Endodermal cell (in vitro differentiated cells): Measurements from ENCODE around the gene AQP1. TPM values are rescaled to one million over a fixed set of nuclear protein-coding genes. Genes with fewer than 3 reads are reported as not detected.

Experiments used
- DNase-seq: peaks from one replicate; pipeline ENCODE4 v3.0.0-alpha.2; 2017
- H3K27ac ChIP-seq: 2 replicates; pipeline ENCODE4 v1.5.1; 2013; ENCODE audit warnings: mild to moderate bottlenecking, low read depth, low read length, moderate library complexity
- H3K27me3 ChIP-seq: 2 replicates; pipeline ENCODE4 v1.6.1; 2013; ENCODE audit warnings: mild to moderate bottlenecking, low read length, moderate library complexity; ENCODE audit not compliant: insufficient read depth, control insufficient read depth, poor library complexity, severe bottlenecking
- H3K36me3 ChIP-seq: 2 replicates; pipeline ENCODE4 v1.7.0; 2013; ENCODE audit warnings: mild to moderate bottlenecking, low read length, moderate library complexity; ENCODE audit not compliant: control insufficient read depth, insufficient read depth
- H3K4me1 ChIP-seq: one replicate; pipeline ENCODE4 v1.7.0; 2013; ENCODE audit warnings: low read length; ENCODE audit not compliant: control insufficient read depth, insufficient read depth
- H3K4me3 ChIP-seq: 2 replicates; pipeline ENCODE4 v1.5.1; 2013; ENCODE audit warnings: mild to moderate bottlenecking, low read length, moderate library complexity
- H3K9ac ChIP-seq: 2 replicates; pipeline ENCODE4 v1.6.1; 2013; ENCODE audit warnings: mild to moderate bottlenecking, low read length, moderate library complexity; ENCODE audit not compliant: poor library complexity, severe bottlenecking; ENCODE audit errors: extremely low read depth
- H3K9me3 ChIP-seq: 2 replicates; pipeline ENCODE4 v1.6.1; 2013; ENCODE audit warnings: mild to moderate bottlenecking, low read length, moderate library complexity; ENCODE audit not compliant: control insufficient read depth
- H3K27ac Mint-ChIP-seq: 2 replicates; pipeline ENCODE4 v1.8.0; 2020; ENCODE audit warnings: mixed read lengths
- H3K27me3 Mint-ChIP-seq: 2 replicates; pipeline ENCODE4 v1.8.0; 2021; ENCODE audit warnings: mild to moderate bottlenecking, mixed read lengths; ENCODE audit not compliant: insufficient read depth
- H3K36me3 Mint-ChIP-seq: 2 replicates; pipeline ENCODE4 v1.8.0; 2020; ENCODE audit warnings: low read depth, mixed read lengths
- H3K4me1 Mint-ChIP-seq: 2 replicates; pipeline ENCODE4 v1.8.0; 2020; ENCODE audit warnings: mixed read lengths
- H3K4me3 Mint-ChIP-seq: 2 replicates; pipeline ENCODE4 v1.8.0; 2020; ENCODE audit warnings: mild to moderate bottlenecking, moderate library complexity, mixed read lengths
- H3K9me3 Mint-ChIP-seq: 2 replicates; pipeline ENCODE4 v1.8.0; 2020; ENCODE audit warnings: mild to moderate bottlenecking, mixed read lengths
- WGBS, 2 experiments: methylation state at CpG; one replicate each; pipeline versions ENCODE4 v1.1.5 to v1.1.7; 2013; ENCODE audit warnings: missing lambda C conversion rate in 2 of 2, mixed read lengths in 1 of 2; ENCODE audit not compliant: insufficient coverage in 1 of 2, insufficient read length in 1 of 2; 5-methylcytosine and 5-hydroxymethylcytosine counted together
- total RNA-seq, 2 donors: library from RNA; stranded (reverse); fragmentation: NEBNext Ultra II Directional in 1 of 2; extraction: Animal tissue kit (Norgen Biotek cat#: 25700) in 1 of 2; gene quantifications; 2 replicates in 1 of 2; 3 replicates in 1 of 2; pipeline ENCODE4 v1.2.1, GENCODE V29; 2021
- TF ChIP-seq, protein P1 (sequence below): fragments of 200-600 bp; sonication (generic); conservative IDR thresholded peaks from 2 replicates; pipeline ENCODE4 v1.5.0; 2021; ENCODE audit warnings: antibody characterized with exemption, mild to moderate bottlenecking

Gene AQP1
- total RNA-seq, 2 donors from 2014 or later: 0.26 to 0.91 TPM

DNA sequence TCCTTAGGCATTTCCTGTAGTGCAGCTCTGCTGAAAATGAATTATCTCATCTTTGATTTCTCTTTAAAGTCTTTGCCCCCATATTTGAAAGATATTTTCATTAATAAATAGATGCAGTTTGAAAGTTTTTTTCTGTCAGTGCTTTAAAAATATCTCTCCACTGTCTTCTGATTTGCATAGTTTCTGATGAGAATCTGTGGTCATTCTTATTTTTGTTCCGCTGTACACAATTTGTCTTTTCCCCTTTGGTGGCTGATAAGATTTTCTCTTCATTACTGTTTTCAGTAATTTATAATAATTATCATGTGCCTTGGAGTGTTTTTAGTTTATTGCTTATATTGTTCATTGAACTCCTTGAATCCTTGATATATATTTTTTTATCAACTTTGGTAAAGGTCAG lies 45.1 kb downstream of the AQP1 start:
- 100% methylated on average over 1 of the region's 1 CpG; no CpG with 5 or more reads in 1 of the 2 experiments for WGBS, 2 experiments
- Histone ChIP-seq H3K9me3 (no peaks in the 10 kb centered on the region), H3K27ac (no peak overlapping the region), H3K9ac (no peak overlapping the region), H3K4me3 (no peak overlapping the region), H3K4me1 (no peaks in the 10 kb centered on the region), H3K36me3 (no peaks in the 10 kb centered on the region), H3K27me3 (no peaks in the 10 kb centered on the region)
- Mint-ChIP-seq H3K27ac (no peak overlapping the region), H3K9me3 (peaks cover 2% of the 10 kb centered on the region), H3K4me1 (no peaks in the 10 kb centered on the region), H3K27me3 (peaks cover 18% of the 10 kb centered on the region), H3K4me3 (no peak overlapping the region), H3K36me3 (no peaks in the 10 kb centered on the region)
- TF ChIP-seq, protein P1, sequence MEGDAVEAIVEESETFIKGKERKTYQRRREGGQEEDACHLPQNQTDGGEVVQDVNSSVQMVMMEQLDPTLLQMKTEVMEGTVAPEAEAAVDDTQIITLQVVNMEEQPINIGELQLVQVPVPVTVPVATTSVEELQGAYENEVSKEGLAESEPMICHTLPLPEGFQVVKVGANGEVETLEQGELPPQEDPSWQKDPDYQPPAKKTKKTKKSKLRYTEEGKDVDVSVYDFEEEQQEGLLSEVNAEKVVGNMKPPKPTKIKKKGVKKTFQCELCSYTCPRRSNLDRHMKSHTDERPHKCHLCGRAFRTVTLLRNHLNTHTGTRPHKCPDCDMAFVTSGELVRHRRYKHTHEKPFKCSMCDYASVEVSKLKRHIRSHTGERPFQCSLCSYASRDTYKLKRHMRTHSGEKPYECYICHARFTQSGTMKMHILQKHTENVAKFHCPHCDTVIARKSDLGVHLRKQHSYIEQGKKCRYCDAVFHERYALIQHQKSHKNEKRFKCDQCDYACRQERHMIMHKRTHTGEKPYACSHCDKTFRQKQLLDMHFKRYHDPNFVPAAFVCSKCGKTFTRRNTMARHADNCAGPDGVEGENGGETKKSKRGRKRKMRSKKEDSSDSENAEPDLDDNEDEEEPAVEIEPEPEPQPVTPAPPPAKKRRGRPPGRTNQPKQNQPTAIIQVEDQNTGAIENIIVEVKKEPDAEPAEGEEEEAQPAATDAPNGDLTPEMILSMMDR: no peak
- DNase-seq: no peak

DNA sequence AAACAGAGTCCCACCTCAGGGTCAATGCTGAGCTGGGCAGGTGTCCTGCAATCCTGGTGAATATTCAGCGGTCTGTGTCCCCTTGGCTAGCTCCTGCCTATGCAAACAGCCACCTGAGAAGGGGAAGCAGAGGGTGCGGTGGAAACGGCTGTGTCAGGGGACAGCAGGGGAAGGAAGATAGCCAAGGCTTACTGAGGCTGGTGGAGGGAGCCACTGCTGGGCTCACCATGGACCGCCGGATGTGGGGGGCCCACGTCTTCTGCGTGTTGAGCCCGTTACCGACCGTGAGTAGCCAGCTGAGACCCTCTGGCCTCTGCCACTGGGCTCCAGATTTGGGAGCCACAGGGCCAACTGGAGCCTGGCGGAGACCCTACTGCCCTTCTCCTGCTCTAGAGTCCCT lies 52.2 kb downstream of the AQP1 start, which contains the start of gene GHRHR:
Gene GHRHR, plus strand, starts transcription at position 112 of the 400 bp plus-strand sequence. Its CDS starts 116 bp downstream, at position 228.
- H3K27me3 ChIP-seq: peaks cover 14% of the 10 kb centered on the region
- no peak within 1 kb of the TSS for H3K4me3 ChIP-seq
- H3K27ac ChIP-seq: no peak within 1 kb of the TSS
- WGBS, 2 experiments: 90 to 91% methylated on average over 10 to 11 of the region's 11 CpGs
- no peaks in the 10 kb centered on the region for H3K9me3 ChIP-seq
- DNase-seq: peak; percentile 36
- H3K9me3 Mint-ChIP-seq: no peaks in the 10 kb centered on the region
- peaks cover 15% of the 10 kb centered on the region for H3K27me3 Mint-ChIP-seq
- no peaks in the 10 kb centered on the region for H3K4me1 Mint-ChIP-seq
- TF ChIP-seq, protein P1: no peak
- no peak within 1 kb of the TSS for H3K9ac ChIP-seq
- no peaks in the 10 kb centered on the region for H3K36me3 ChIP-seq
- H3K4me3 Mint-ChIP-seq: no peak within 1 kb of the TSS
- no peaks in the 10 kb centered on the region for H3K36me3 Mint-ChIP-seq
- H3K4me1 ChIP-seq: no peaks in the 10 kb centered on the region
- no peak within 1 kb of the TSS for H3K27ac Mint-ChIP-seq

DNA sequence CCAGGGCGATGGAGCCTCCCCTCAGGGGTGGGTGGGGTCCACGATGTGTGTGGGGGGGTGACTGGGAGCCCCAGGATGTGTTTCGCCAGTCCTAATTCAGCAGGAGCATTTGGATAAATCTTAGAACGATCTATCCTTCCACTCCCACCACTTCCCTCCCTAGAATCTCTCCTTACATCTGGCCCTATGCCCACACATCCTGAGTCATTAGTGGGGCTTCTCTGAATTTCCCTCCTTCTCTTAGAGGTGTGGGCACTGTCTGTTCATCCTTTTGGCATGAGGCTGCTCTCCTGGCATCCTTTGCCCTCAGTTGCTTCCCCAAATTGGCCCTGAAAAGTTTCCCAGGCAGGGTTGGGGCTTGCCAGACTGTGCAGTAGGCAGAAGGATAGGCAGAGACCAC lies 53.7 kb downstream of the AQP1 start:
- Mint-ChIP-seq H3K4me3 (no peak overlapping the region), H3K27me3 (peaks cover 11% of the 10 kb centered on the region), H3K4me1 (no peaks in the 10 kb centered on the region), H3K36me3 (no peaks in the 10 kb centered on the region), H3K27ac (no peak overlapping the region), H3K9me3 (no peaks in the 10 kb centered on the region)
- Histone ChIP-seq H3K9me3 (no peaks in the 10 kb centered on the region), H3K27ac (no peak overlapping the region), H3K4me1 (no peaks in the 10 kb centered on the region), H3K36me3 (no peaks in the 10 kb centered on the region), H3K9ac (no peak overlapping the region), H3K4me3 (no peak overlapping the region), H3K27me3 (peaks cover 14% of the 10 kb centered on the region)
- TF ChIP-seq, protein P1: no peak
- WGBS, 2 experiments: 84 to 95% methylated on average over 3 to 4 of the region's 4 CpGs
- DNase-seq: no peak
